Measurements from ENCODE around the gene CSTPP1. TPM values are rescaled to one million over a fixed set of nuclear protein-coding genes. Genes with fewer than 3 reads are reported as not detected.
A peak's percentile ranks its signal among the peaks of the same experiment; 100 is the strongest.

Gene CSTPP1
- total and polyA plus RNA-seq, 4 donors, result 12.5 to 26.0 (median 20.9) TPM

- WGBS, 2 donors, result 94 to 96% methylated on average over 2 of the region's 2 CpGs
- no peak overlapping the region for H3K4me3 ChIP-seq (ENCODE audit: low read length in 2 of 2)
- intact Hi-C loops (cut with DNase I), result no loop called here
- no peaks in the 10 kb centered on the region for H3K27me3 ChIP-seq (ENCODE audit: control insufficient read depth in 1 of 2, insufficient read depth in 2 of 2, low read length in 1 of 2)
- peaks cover 0 to 4% of the 10 kb centered on the region in 2 donors for H3K4me1 ChIP-seq (ENCODE audit: control insufficient read depth in 1 of 2, insufficient read depth in 2 of 2, low read length in 2 of 2)
- no peaks in the 10 kb centered on the region for H3K9me3 ChIP-seq (ENCODE audit: control insufficient read depth, low read length)
- DNase-seq (no peak), ATAC-seq (ENCODE audit: low FRiP score) (no peak)
- no peak overlapping the region for H3K27ac ChIP-seq (ENCODE audit: low read depth in 1 of 2, low read length in 2 of 2)
- H3K36me3 ChIP-seq (ENCODE audit: control insufficient read depth in 1 of 2, insufficient read depth in 2 of 2, low read length in 1 of 2), result no peaks in the 10 kb centered on the region
Observed at GRCh38 chr11:47000033-47000432, 63.5 kb downstream of the CSTPP1 start.

- DNase-seq (no peak), ATAC-seq (ENCODE audit: low FRiP score) (no peak)
- intact Hi-C loops (cut with DNase I), result no loop called here
- Histone ChIP-seq H3K27me3 (ENCODE audit: control insufficient read depth in 1 of 2, insufficient read depth in 2 of 2, low read length in 1 of 2) (no peaks in the 10 kb centered on the region), H3K9me3 (ENCODE audit: control insufficient read depth, low read length) (no peaks in the 10 kb centered on the region), H3K4me3 (ENCODE audit: low read length in 2 of 2) (no peak overlapping the region), H3K36me3 (ENCODE audit: control insufficient read depth in 1 of 2, insufficient read depth in 2 of 2, low read length in 1 of 2) (no peaks in the 10 kb centered on the region), H3K4me1 (ENCODE audit: control insufficient read depth in 1 of 2, insufficient read depth in 2 of 2, low read length in 2 of 2) (peaks cover 0 to 4% of the 10 kb centered on the region in 2 donors), H3K27ac (ENCODE audit: low read depth in 1 of 2, low read length in 2 of 2) (no peak overlapping the region)
- WGBS, 2 donors, result 69 to 74% methylated on average over 3 of the region's 3 CpGs
Observed at GRCh38 chr11:47001781-47002181, 65.2 kb downstream of the CSTPP1 start.

- no peaks in the 10 kb centered on the region for H3K36me3 ChIP-seq (ENCODE audit: control insufficient read depth in 1 of 2, insufficient read depth in 2 of 2, low read length in 1 of 2)
- ATAC-seq (ENCODE audit: low FRiP score) (no peak), DNase-seq (no peak)
- peaks cover 0 to 4% of the 10 kb centered on the region in 2 donors for H3K4me1 ChIP-seq (ENCODE audit: control insufficient read depth in 1 of 2, insufficient read depth in 2 of 2, low read length in 2 of 2)
- intact Hi-C loops (cut with DNase I), result no loop called here
- H3K9me3 ChIP-seq (ENCODE audit: control insufficient read depth, low read length), result no peaks in the 10 kb centered on the region
- no peak overlapping the region for H3K4me3 ChIP-seq (ENCODE audit: low read length in 2 of 2)
- 56 to 60% methylated on average over 1 of the region's 1 CpG for WGBS, 2 donors
- H3K27ac ChIP-seq (ENCODE audit: low read depth in 1 of 2, low read length in 2 of 2), result no peak overlapping the region
- no peaks in the 10 kb centered on the region for H3K27me3 ChIP-seq (ENCODE audit: control insufficient read depth in 1 of 2, insufficient read depth in 2 of 2, low read length in 1 of 2)
Observed at GRCh38 chr11:47002390-47002789, 65.8 kb downstream of the CSTPP1 start.

GRCh38 chr11:47003180-47003877, 66.8 kb downstream of the CSTPP1 start:
- no peak for ATAC-seq (ENCODE audit: low FRiP score)
- H3K4me3 ChIP-seq (ENCODE audit: low read length in 2 of 2), result no peak overlapping the region
- no peaks in the 10 kb centered on the region for H3K27me3 ChIP-seq (ENCODE audit: control insufficient read depth in 1 of 2, insufficient read depth in 2 of 2, low read length in 1 of 2)
- H3K4me1 ChIP-seq (ENCODE audit: control insufficient read depth in 1 of 2, insufficient read depth in 2 of 2, low read length in 2 of 2), result peaks cover 0 to 4% of the 10 kb centered on the region in 2 donors
- no peaks in the 10 kb centered on the region for H3K36me3 ChIP-seq (ENCODE audit: control insufficient read depth in 1 of 2, insufficient read depth in 2 of 2, low read length in 1 of 2)
- intact Hi-C loops (cut with DNase I), result no loop called here
- no peak overlapping the region for H3K27ac ChIP-seq (ENCODE audit: low read depth in 1 of 2, low read length in 2 of 2)
- WGBS, 2 donors, result 65 to 72% methylated on average over 3 of the region's 3 CpGs
- H3K9me3 ChIP-seq (ENCODE audit: control insufficient read depth, low read length), result no peaks in the 10 kb centered on the region
- no peak for DNase-seq

- no peak overlapping the region for H3K4me3 ChIP-seq (ENCODE audit: low read length in 2 of 2)
- ATAC-seq (ENCODE audit: low FRiP score) (peak; percentile 93), DNase-seq (peak in 1 of 2 donors; percentile 81)
- peaks cover 0 to 4% of the 10 kb centered on the region in 2 donors for H3K4me1 ChIP-seq (ENCODE audit: control insufficient read depth in 1 of 2, insufficient read depth in 2 of 2, low read length in 2 of 2)
- H3K9me3 ChIP-seq (ENCODE audit: control insufficient read depth, low read length), result no peaks in the 10 kb centered on the region
- no peaks in the 10 kb centered on the region for H3K36me3 ChIP-seq (ENCODE audit: control insufficient read depth in 1 of 2, insufficient read depth in 2 of 2, low read length in 1 of 2)
- intact Hi-C loops (cut with DNase I), result no loop called here
- no peak overlapping the region for H3K27ac ChIP-seq (ENCODE audit: low read depth in 1 of 2, low read length in 2 of 2)
- no peaks in the 10 kb centered on the region for H3K27me3 ChIP-seq (ENCODE audit: control insufficient read depth in 1 of 2, insufficient read depth in 2 of 2, low read length in 1 of 2)
Observed at GRCh38 chr11:47004595-47005033, 68.1 kb downstream of the CSTPP1 start.

- DNase-seq (no peak), ATAC-seq (ENCODE audit: low FRiP score) (no peak)
- Histone ChIP-seq H3K27me3 (ENCODE audit: control insufficient read depth in 1 of 2, insufficient read depth in 2 of 2, low read length in 1 of 2) (no peaks in the 10 kb centered on the region), H3K36me3 (ENCODE audit: control insufficient read depth in 1 of 2, insufficient read depth in 2 of 2, low read length in 1 of 2) (no peaks in the 10 kb centered on the region), H3K4me1 (ENCODE audit: control insufficient read depth in 1 of 2, insufficient read depth in 2 of 2, low read length in 2 of 2) (peaks cover 0 to 4% of the 10 kb centered on the region in 2 donors), H3K9me3 (ENCODE audit: control insufficient read depth, low read length) (no peaks in the 10 kb centered on the region), H3K27ac (ENCODE audit: low read depth in 1 of 2, low read length in 2 of 2) (no peak overlapping the region), H3K4me3 (ENCODE audit: low read length in 2 of 2) (no peak overlapping the region)
- intact Hi-C loops (cut with DNase I), result no loop called here
Observed at GRCh38 chr11:47005441-47005840, 68.9 kb downstream of the CSTPP1 start.

GRCh38 chr11:47007579-47007978, 71.0 kb downstream of the CSTPP1 start:
- Histone ChIP-seq H3K4me1 (ENCODE audit: control insufficient read depth in 1 of 2, insufficient read depth in 2 of 2, low read length in 2 of 2) (peaks cover 0 to 4% of the 10 kb centered on the region in 2 donors), H3K27ac (ENCODE audit: low read depth in 1 of 2, low read length in 2 of 2) (no peak overlapping the region), H3K36me3 (ENCODE audit: control insufficient read depth in 1 of 2, insufficient read depth in 2 of 2, low read length in 1 of 2) (no peaks in the 10 kb centered on the region), H3K4me3 (ENCODE audit: low read length in 2 of 2) (no peak overlapping the region), H3K9me3 (ENCODE audit: control insufficient read depth, low read length) (no peaks in the 10 kb centered on the region), H3K27me3 (ENCODE audit: control insufficient read depth in 1 of 2, insufficient read depth in 2 of 2, low read length in 1 of 2) (no peaks in the 10 kb centered on the region)
- WGBS, 2 donors, result 45 to 46% methylated on average over 2 of the region's 2 CpGs
- DNase-seq (no peak), ATAC-seq (ENCODE audit: low FRiP score) (no peak)
- intact Hi-C loops (cut with DNase I), result no loop called here

GRCh38 chr11:47010179-47010578, 73.6 kb downstream of the CSTPP1 start:
- H3K4me3 ChIP-seq (ENCODE audit: low read length in 2 of 2), result no peak overlapping the region
- H3K9me3 ChIP-seq (ENCODE audit: control insufficient read depth, low read length), result no peaks in the 10 kb centered on the region
- H3K27ac ChIP-seq (ENCODE audit: low read depth in 1 of 2, low read length in 2 of 2), result no peak overlapping the region
- ATAC-seq (ENCODE audit: low FRiP score), result no peak
- no peaks in the 10 kb centered on the region for H3K36me3 ChIP-seq (ENCODE audit: control insufficient read depth in 1 of 2, insufficient read depth in 2 of 2, low read length in 1 of 2)
- H3K27me3 ChIP-seq (ENCODE audit: control insufficient read depth in 1 of 2, insufficient read depth in 2 of 2, low read length in 1 of 2), result no peaks in the 10 kb centered on the region
- intact Hi-C loops (cut with DNase I), result no loop called here
- H3K4me1 ChIP-seq (ENCODE audit: control insufficient read depth in 1 of 2, insufficient read depth in 2 of 2, low read length in 2 of 2), result no peaks in the 10 kb centered on the region
- DNase-seq, result no peak
- 89 to 94% methylated on average over 4 of the region's 4 CpGs for WGBS, 2 donors

GRCh38 chr11:47014097-47014496, 77.5 kb downstream of the CSTPP1 start:
- Histone ChIP-seq H3K9me3 (ENCODE audit: control insufficient read depth, low read length) (no peaks in the 10 kb centered on the region), H3K27me3 (ENCODE audit: control insufficient read depth in 1 of 2, insufficient read depth in 2 of 2, low read length in 1 of 2) (no peaks in the 10 kb centered on the region), H3K36me3 (ENCODE audit: control insufficient read depth in 1 of 2, insufficient read depth in 2 of 2, low read length in 1 of 2) (no peaks in the 10 kb centered on the region), H3K4me3 (ENCODE audit: low read length in 2 of 2) (no peak overlapping the region), H3K27ac (ENCODE audit: low read depth in 1 of 2, low read length in 2 of 2) (no peak overlapping the region), H3K4me1 (ENCODE audit: control insufficient read depth in 1 of 2, insufficient read depth in 2 of 2, low read length in 2 of 2) (no peaks in the 10 kb centered on the region)
- intact Hi-C loops (cut with DNase I), result no loop called here
- DNase-seq (no peak), ATAC-seq (ENCODE audit: low FRiP score) (no peak)
- 90 to 95% methylated on average over 3 of the region's 3 CpGs for WGBS, 2 donors

Measured in aorta (tissue), 5 donors.